Stomach (tissue), 4 donors: ENCODE results near the gene KMT5C.

Experiments used
- EP300 ChIP-seq: sonication (generic); formaldehyde crosslinking; IDR thresholded peaks from one replicate; pipeline ENCODE4 v1.6.1; 2017; ENCODE audit warnings: antibody characterized with exemption
- POLR2A ChIP-seq, 4 donors: fragments of 450-650 bp; IDR thresholded peaks; one replicate each; pipeline ENCODE4 v1.6.1; 2016; ENCODE audit warnings: antibody characterized with exemption in 4 of 4, control low read depth in 2 of 4, mild to moderate bottlenecking in 1 of 4, moderate library complexity in 1 of 4
- POLR2AphosphoS5 ChIP-seq, 3 donors: sonication (generic); formaldehyde crosslinking; IDR thresholded peaks; one replicate each; pipeline ENCODE4 v1.6.1; 2016; ENCODE audit warnings: antibody characterized with exemption in 3 of 3
- TF ChIP-seq, protein P1 (sequence below), 7 experiments: fragments of 450-650 bp in 4 of 7; fragments of 200-600 bp in 3 of 7; sonication (generic) in 3 of 7; IDR thresholded peaks; one replicate each; pipeline ENCODE4 v1.5.1; 2016 to 2019; ENCODE audit warnings: antibody characterized with exemption in 7 of 7, control low read depth in 2 of 7, mild to moderate bottlenecking in 1 of 7

- TF ChIP-seq, protein P1, sequence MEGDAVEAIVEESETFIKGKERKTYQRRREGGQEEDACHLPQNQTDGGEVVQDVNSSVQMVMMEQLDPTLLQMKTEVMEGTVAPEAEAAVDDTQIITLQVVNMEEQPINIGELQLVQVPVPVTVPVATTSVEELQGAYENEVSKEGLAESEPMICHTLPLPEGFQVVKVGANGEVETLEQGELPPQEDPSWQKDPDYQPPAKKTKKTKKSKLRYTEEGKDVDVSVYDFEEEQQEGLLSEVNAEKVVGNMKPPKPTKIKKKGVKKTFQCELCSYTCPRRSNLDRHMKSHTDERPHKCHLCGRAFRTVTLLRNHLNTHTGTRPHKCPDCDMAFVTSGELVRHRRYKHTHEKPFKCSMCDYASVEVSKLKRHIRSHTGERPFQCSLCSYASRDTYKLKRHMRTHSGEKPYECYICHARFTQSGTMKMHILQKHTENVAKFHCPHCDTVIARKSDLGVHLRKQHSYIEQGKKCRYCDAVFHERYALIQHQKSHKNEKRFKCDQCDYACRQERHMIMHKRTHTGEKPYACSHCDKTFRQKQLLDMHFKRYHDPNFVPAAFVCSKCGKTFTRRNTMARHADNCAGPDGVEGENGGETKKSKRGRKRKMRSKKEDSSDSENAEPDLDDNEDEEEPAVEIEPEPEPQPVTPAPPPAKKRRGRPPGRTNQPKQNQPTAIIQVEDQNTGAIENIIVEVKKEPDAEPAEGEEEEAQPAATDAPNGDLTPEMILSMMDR (IDR thresholded peaks at IDR 0.05), result no peak
- TF ChIP-seq EP300, result no peak
- TF ChIP-seq POLR2A (IDR thresholded peaks at IDR 0.05), result no peak
- TF ChIP-seq POLR2AphosphoS5 (IDR thresholded peaks at IDR 0.05), result no peak
These were observed 23.0 kb upstream of the KMT5C start for GRCh38 chr19:55316646-55317045.
